GM20000 (cell line): ENCODE measurements around the gene TMEM87A.

Source experiments
- DNase-seq: peaks from one replicate; pipeline ENCODE4 v3.0.0; 2012; ENCODE audit warnings: low spot score
- CTCF ChIP-seq: IDR thresholded peaks from 2 replicates; pipeline ENCODE4 v1.5.1; 2012; ENCODE audit warnings: mild to moderate bottlenecking, control low read depth; ENCODE audit errors: extremely low read depth, missing control alignments

TMEM87A gene

GRCh38 chr15:42175671-42176070 is 97.6 kb downstream of the TMEM87A start:
- DNase-seq = no peak
- no peak for TF ChIP-seq CTCF

- no peak for TF ChIP-seq CTCF
Measured at GRCh38 chr15:42172475-42172874, 100.8 kb downstream of the TMEM87A start.

GRCh38 chr15:42171795-42172194 is 101.4 kb downstream of the TMEM87A start:
- no peak for TF ChIP-seq CTCF
- DNase-seq = no peak

More at GRCh38 chr15:42172475-42172874, 100.8 kb downstream of the TMEM87A start:
- no peak for DNase-seq

- TF ChIP-seq CTCF = no peak
- no peak for DNase-seq
Measured at GRCh38 chr15:42171122-42171521, 102.1 kb downstream of the TMEM87A start.

- no peak for DNase-seq
- no peak for TF ChIP-seq CTCF
Measured at GRCh38 chr15:42166225-42166940, 106.8 kb downstream of the TMEM87A start.

GRCh38 chr15:42165106-42165505 is 108.1 kb downstream of the TMEM87A start:
- DNase-seq = no peak
- TF ChIP-seq CTCF = no peak

GRCh38 chr15:42163947-42164550 is 109.2 kb downstream of the TMEM87A start:
- no peak for DNase-seq
- no peak for TF ChIP-seq CTCF
